ENCODE results near the gene HGD.
"Not testable (repeated sequence)": the region's sequence is repeated elsewhere in the genome, so short reads cannot be mapped to it uniquely, and the experiment has no call there.

HGD gene, protein sequence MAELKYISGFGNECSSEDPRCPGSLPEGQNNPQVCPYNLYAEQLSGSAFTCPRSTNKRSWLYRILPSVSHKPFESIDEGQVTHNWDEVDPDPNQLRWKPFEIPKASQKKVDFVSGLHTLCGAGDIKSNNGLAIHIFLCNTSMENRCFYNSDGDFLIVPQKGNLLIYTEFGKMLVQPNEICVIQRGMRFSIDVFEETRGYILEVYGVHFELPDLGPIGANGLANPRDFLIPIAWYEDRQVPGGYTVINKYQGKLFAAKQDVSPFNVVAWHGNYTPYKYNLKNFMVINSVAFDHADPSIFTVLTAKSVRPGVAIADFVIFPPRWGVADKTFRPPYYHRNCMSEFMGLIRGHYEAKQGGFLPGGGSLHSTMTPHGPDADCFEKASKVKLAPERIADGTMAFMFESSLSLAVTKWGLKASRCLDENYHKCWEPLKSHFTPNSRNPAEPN

DNA sequence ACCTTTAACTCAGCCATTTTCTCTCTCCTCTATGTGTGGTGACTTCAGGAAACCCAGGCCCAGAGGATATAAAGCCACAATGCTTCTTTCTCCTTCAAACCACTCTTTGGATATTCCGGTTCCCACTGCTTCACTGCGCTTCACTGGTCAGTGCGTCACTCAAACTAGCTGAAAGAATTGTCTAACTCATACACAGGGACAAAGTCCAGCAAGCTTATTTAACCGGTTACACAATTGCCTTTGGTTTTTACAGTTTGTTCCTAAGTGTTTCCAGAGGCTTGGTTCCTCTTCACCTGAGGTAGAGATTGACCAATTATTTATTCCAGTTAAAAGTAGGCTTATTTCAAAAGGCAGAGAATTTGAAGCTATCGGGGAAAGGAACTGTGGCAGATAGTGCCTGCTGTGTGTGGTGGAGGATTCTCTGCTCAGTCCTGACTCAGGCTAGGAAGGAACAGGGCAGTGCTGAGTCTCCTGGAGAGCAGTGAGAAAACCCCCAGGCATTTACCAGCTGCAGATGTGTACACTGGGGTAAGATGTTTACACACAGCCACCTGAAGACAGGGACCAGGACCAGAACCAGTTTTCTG is at the start of gene HGD:
HGD (minus strand) TSS at position 145 of the 587 bp plus-strand sequence; CDS start at position 17, 128 bp downstream.
- no peak for DNase-seq

DNA sequence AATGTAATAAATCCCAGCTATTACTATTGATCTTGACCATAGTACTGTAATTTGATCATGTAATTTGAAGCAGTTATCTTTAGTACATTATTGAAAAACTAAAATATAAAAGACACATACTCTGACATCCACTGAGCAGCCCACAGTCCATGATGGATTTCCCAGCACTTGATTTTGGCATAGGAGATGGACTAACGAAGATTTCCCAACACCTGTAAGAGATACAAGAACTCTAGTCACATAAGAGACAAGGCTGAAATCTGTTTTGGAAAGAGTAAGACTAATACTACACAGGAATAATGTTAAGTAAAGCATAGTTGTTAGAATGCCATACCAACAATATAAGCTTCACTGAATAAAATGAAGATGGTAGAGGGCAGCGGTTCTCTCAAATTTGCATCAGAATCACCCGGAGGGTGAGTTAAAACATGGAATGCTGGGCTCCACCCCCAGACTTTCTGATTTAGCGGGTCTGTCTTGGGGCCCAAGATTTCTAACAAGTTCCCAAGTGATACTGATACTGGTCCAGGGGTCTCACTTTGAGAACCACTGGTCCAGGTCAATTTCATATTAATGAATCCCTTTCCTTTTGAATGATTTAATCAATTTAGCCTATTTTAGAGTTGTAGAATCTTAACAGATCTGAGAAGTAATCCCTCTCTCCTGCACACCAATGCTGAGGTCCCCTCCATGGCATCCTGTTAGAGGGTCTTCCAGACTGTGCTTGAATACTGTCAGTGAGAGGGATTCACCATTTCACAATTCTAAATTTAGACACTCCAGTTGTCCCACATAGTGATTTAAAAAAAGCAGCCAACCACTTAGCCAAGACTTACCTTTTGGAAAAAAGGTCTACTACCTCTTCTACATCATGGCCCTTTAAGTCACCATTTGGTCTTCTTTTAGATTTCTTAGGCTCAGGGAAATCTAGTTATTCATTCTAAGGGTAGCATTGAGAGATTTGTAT is 48.8 kb upstream of the HGD start:
- DNase-seq: no peak

DNA sequence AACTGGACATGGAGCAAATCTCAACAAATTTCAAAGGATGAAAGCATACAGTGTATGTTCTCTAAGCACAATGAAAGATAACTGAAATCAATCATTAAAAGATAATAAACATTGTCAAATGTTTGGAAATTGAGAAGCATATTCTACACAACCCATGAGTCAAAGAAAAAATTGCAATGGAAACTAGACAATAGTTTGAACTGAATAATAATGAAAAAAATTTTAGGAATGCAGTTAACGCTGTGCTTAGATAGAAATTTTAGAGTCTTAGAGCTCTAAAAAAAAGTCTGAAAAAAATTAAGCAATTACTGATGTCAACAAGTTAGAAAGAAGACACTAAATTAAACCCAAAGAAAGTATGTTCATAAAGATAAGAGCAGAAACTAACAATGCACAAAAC is 44.8 kb upstream of the HGD start:
- DNase-seq: no peak

DNA sequence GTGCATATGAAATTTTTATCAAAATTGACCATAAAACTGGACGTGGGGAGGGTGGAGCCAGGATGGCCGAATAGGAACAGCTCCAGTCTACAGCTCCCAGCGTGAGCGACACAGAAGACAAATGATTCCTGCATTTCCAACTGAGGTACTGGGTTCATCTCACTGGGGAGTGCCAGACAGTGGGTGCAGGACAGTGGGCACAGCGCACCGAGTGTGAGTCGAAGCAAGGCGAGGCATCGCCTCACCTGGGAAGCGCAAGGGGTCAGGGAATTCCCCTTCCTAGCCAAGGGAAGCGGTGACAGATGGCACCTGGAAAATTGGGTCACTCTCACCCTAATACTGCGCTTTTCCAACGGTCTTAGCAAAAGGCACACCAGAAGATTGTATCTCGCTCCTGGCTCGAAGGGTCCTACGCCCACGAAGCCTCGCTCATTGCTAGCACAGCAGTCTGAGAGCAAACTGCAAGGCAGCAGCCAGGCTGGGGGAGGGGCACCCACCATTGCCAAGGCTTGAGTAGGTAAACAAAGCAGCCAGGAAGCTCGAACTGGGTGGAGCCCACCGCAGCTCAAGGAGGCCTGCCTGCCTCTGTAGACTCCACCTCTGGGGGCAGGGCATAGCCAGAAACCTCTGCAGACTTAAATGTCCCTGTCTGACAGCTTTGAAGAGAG is 37.3 kb upstream of the HGD start:
- DNase-seq: not testable (repeated sequence)

DNA sequence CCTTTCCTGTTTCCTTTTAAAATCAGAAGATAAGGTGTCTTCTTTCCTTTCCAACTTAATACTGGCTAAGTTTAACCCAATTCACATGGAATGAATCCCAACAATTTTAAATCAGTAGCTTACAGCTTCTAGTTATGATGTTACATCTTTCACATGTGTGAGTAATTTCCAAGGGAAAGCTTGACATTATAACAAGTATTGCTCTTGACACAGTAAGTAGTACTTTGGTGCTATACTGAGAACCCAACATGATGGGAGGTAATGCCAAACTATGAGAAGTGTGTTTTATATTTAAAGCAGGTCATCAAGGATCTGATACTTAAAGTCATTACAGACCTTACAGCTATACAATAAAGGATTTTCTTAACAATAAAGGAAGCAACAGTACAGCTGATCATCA is 31.2 kb upstream of the HGD start:
- no peak for DNase-seq

DNA sequence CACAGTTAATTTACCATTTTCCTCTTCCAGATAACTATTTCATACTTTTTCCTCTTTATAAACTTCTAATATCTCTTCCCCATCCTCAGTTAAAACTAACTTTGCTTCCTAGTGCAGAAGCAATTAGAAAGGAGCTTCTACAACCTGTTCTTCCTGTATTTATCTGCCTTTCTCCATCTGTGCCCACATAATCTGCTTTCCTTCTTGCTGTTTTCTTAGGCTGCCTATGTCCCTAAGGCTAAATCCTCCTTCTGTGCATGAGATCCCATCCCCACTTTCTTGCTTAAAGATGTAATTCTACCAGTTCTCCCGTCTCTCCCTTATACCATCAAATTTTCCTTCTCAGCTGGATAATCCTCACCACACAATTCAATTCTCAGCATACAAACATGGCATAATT is 28.3 kb upstream of the HGD start:
- DNase-seq: no peak

DNA sequence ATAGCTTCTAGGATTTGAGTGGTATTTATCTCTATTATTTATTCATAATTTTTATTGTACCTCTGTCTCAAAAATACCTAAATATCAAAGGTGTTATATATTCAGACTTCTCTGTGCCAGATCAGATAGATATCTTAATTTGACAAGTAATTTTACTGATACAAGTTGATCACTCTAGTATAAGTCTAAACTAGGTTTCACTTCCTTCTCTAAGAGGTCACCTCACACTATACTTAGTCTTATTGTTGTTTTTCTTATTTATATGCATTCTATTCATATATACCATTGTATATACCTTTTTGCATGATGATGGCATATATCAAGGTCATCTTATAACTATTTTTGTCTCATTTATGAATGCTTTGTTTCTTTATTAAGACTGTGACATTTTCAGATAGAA is 26.4 kb upstream of the HGD start:
- no peak for DNase-seq

DNA sequence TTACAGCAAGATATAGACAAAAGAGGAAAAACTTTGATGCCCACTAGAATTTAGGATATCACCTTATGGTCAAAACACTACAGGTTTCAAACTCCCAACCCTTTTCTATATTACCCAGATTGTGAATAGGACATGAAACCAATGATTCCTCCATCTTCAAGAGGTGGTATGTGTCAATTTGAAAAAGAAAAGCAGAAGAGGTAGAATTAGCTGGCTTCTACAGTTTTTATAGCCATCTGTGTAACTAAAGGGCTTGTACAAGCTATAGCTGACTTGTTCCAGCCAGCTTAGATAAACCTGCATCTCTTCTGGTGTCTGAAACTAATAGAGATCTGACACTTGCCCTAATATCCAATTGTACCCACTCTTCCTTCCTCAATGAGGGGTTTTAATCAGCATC is 24.9 kb upstream of the HGD start:
- DNase-seq: no peak

DNA sequence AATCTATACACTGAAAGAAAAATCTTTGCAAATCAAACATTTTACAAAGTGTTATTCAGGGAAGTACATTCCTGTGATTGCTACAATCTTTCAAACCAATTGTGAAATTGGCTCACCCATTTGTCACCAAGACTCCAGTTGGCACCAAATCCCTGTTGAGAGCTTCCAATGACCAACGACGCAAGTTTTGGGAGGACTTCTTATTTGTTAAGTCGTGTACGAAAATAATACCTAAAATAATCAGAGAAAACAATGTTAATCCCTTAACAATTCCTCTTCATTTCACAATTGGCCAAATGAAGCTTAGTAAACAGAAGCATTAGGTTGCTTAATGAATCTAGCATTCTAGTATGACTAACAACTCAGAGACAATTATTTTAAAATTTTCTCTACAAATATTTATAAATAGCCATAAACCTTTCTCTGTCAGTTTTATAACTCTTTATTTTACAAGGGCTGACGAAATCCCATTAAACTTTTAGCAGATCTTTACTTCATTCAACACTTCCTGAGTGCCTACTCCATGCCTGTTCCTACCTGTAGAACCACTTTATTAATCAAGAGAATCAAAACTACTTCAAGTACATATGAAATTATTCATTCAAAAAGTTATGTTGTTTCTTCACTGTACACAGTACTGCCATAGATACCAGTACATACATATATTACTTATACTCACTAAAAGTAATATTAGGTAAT is 24.0 kb upstream of the HGD start:
- DNase-seq: no peak

DNA sequence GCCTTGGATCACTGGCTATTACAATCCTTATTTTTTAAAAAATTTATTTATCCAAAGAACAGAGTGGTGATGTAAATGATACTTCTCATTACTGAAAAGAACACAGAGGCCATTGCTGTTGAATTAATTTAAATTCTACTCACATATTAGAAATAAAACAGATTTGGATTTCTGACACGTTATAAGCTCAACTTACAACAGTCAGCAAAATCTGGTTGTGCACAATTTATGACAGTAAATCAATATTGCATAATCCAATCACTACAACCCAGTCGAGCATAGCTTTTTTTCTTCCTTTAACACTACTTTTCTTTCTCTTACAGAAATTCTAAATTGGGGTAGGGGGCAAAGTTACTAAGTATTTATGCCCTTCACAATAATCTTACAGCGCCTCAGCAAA is 17.3 kb upstream of the HGD start:
- DNase-seq: no peak

DNA sequence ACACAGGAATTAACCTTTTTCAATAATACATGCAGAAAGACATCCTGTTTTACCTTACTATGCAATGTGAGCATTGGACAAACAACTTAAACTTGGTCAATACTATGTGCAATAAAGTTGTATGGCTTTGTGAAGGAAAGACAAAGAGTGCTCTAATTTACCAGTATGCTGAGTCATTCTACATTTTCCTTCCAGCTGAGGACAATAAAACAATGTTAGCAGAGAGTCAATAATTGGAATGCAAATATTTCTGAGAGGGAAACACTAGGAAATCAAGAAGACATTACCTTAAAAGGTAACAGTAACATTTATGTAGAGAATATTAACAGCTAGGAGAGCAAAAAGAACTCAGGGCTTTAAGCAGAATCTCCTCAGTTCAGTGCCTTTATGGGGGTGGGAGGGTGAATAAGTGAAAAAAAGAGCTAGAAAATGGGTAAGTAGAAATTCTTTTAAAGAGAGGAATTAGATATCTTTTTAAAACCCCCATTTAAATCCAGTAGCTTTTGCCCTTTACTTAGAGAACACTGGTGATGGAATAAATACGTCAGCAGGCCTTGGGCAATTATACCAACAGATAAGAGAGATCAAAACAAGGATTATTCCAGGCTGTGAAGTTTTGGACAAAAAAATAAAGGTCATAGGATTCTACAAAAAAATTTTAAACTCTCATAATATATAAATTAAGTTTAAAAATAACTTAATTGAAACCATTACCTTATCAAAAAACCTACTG is 11.6 kb upstream of the HGD start:
- no peak for DNase-seq

DNA sequence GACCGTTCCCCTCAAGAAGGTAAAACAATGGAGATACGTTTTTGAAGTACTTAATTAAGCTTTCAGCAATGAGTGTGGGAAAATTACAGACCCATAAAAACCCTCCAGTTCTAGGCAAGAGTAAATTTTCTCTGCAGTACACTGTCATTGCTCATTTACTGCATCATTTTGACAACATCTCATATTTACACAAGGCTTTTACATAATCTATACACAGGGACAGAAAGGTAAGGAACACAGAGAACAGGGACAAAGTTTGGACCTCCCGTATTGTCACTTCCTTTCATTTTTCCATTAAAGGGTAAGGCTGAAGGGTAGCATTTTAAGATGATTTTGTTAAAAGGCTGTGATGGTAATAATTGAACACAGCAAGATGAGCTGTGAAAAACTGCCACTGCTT is 7.4 kb upstream of the HGD start:
- no peak for DNase-seq

DNA sequence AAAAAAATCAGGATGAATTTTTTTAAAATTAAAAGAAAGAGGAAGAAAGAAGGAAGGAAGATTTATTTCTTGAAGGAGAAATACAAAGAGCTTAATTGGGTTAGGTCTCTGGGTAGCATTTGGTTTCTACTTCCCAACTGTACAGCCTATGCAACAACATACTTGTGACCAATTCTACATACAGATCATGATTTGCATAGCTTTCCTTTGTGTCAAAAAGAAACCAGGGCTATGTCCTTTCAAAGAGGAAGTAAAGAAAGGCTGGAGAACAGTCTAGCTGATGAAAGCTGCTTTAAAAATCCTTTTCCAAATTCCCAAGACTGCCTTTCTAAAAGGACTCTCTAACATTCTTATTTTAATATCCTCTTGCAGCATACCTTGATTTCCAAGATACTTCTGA is 6.1 kb upstream of the HGD start:
- DNase-seq: no peak

DNA sequence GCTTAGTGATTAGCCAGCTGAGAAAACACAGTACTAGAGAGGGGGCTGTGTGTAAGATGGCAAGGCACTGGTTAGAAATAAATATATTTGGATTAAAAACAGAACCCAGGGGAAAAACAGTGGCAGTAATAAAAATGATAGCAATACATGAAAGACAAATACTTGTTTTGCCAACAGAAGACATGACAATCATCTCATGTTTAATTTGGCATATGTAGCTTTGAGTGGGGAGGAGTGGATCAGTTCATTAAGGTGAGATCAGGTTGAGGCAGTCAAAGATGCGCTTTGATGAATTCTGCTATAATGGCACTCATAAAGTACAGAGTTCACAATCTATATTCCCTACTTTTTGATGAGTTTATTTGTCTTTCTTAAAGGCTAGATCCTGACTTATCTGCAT is 3.4 kb upstream of the HGD start:
- no peak for DNase-seq

DNA sequence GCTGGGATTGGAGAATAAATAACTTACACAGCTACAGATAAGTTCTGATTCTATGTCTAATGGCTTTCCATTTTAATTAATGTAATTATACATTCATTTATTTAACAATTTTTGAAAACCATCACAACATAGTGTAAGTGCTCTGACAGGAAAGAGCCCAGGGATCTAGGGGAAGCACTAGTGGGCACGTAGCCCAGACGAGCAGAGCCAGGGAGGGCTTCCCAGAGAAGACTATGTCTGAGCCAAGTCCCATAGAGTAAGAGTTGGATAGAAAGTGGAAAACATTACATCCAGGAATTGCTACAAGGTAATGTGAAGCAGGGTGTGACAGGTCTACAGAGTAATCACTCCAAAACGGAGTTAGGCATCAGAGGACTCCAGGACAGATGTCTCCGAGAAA is 2.9 kb upstream of the HGD start:
- DNase-seq: no peak

DNA sequence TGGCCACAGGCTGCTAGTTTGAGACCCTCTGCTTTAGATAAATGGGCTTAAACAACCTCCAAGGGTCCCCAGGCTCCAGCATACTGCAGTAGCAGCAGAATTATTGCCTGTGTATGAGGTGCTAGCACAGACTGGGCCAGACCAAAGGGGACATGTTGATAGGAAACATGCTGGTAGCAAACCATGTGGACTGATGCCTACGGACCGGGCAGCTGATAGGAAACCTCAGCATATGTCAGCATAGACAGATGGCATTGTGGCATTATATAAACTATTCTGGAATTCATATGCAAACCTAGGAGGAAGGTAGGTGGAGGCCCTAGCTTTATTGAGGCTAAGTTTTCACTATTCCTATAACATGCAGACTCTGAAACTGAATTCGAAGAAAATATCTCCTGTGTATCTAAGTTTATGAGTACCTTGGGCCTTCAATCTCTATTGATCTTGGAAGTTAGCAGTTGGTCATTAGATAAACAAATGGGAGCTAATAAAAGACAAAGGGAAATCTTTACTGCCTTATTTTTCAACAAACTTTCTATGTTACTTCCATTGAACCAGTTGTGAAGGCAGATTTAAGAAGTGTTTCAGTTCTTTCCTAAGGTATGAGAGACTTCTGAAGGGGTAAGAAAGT is 1.7 kb upstream of the HGD start:
- no peak for DNase-seq

DNA sequence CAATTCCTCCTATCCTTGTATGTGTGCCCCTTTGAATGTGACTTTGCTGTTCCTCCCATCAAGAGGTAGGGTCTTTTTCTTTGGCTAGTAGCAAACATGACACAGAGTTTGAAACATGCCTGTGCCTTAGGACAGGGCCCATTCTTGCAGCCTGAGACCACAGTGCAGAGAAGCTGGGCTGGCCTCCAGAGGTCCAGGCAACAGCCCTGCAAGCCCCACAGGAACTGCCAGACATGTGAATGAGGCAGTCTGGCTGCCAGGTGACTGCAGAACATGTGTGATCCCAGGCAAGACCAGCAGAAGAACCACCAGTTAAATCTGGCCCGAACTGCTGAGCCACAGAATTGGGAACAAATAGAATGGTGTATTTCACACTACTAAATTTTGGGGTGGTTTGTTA is 1.2 kb upstream of the HGD start:
- no peak for DNase-seq

DNA sequence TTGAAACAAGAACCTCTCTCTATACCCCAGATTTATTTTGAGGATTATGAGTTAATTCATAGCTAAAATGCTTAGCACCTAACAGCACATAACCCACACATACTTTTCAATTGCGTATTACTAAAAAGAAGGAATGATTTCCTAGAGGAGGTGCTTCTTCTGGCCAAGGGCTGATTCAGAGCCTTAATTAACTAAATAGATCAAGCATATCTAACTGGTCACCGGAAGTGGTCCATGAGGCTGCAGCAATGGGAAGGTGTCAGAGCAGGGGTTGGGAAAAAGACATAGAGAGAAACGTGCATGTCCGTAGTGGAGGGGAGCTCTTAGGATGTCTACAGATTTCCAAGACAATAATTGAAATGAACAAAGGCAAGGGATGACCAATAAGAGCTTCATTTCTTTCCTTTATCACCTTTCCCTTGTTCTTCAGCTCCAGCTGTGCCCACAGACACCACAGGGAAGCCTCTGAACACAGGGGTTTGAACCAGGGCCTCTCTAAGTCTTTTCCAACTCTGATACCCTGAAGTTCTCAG is 467 bp downstream of the HGD start:
- no peak for DNase-seq

DNA sequence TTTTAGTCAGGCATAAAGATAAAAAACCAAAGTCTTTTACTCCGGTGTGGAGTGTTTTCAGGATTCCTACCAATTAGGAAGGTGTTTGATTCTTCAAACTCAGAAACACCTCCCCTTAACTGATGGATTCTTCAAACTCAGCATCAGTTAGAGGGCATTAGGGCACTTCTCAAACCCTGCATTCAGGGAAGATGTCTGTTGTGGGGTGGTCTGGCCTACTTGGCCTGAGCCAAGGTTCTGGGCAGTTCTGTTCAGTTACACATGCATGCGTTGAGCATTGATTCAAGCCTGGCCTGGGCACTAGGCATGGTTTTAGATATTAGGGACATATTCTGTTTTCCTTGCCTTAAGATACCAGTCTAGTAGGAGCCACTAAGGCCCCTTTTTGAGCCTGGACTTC is 1.0 kb downstream of the HGD start:
- DNase-seq: no peak

DNA sequence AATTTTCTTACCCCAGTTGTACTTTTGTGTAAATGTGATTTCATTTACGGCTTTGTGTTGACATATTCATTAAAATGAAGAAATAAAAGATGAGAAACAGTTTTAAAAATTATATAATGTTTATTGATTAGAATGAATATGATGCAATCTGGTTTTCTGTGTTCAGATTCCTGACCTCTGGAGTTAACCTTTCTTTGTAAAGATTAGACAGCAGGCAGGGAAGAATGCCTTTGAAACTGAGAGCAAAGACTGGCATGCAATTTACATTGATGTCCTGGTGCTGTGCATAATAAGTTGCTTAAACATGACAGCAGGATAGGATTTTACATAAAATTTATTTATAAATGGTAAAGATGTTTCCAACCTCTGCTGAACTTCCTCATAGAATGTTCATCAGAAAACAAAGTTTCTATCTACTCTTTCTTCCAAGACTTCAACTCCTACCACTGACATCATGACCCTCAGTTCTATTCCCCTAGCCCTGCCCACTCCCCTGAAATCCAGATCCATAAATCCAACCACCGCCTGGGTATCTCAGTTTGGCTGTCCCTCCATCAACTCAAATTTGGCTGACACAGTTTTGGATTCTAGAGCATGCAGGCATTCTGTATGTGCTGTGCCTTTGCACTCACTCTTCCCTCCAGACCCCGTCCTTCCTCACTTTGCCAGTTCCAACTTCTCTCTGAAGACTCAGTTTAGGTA is 1.7 kb downstream of the HGD start:
- DNase-seq: no peak
